GM12891 (cell line): Measurements from ENCODE around the gene WNT2B.

ENCODE experiments used
- DNase-seq: peaks from one replicate; pipeline ENCODE4 v3.0.0; 2011; ENCODE audit warnings: low spot score; ENCODE audit not compliant: insufficient read length
- FAIRE-seq: peaks from 2 replicates; lab custom pipeline; 2011; peaks lifted over from hg19 to GRCh38; lab: Jason Lieb, UNC
- PAX5 ChIP-seq: IDR thresholded peaks from 2 replicates; pipeline ENCODE4 v1.6.1; 2011; ENCODE audit warnings: low read length, moderate library complexity, mild to moderate bottlenecking; ENCODE audit not compliant: insufficient read depth, severe bottlenecking
- POLR2A ChIP-seq: IDR thresholded peaks from 2 replicates; pipeline ENCODE4 v1.6.1; 2011; ENCODE audit warnings: low read depth, low read length, control low read depth
- POLR2AphosphoS5 ChIP-seq: IDR thresholded peaks from 2 replicates; pipeline ENCODE4 v1.6.1; 2011; ENCODE audit warnings: low read depth, low read length, control low read depth
- POU2F2 ChIP-seq: IDR thresholded peaks from 2 replicates; pipeline ENCODE4 v1.6.1; 2011; ENCODE audit warnings: low read depth, mild to moderate bottlenecking, control low read depth, low read length, moderate library complexity
- SPI1 ChIP-seq: IDR thresholded peaks from 2 replicates; pipeline ENCODE4 v1.6.1; 2011; ENCODE audit warnings: low read depth, low read length, control low read depth
- TAF1 ChIP-seq: IDR thresholded peaks from 2 replicates; pipeline ENCODE4 v1.6.1; 2011; ENCODE audit warnings: low read depth, low read length, control low read depth

WNT2B gene

GRCh38 chr1:112504001-112504660 lies 4.6 kb upstream of the WNT2B start:
- FAIRE-seq (no peak), DNase-seq (no peak)
- TF ChIP-seq SPI1 (no peak), POU2F2 (no peak), POLR2AphosphoS5 (no peak), TAF1 (no peak), POLR2A (no peak), PAX5 (no peak)

GRCh38 chr1:112504661-112505399 lies 3.9 kb upstream of the WNT2B start:
- no peak for FAIRE-seq
- no peak for DNase-seq
- TF ChIP-seq POU2F2 (no peak), PAX5 (no peak), TAF1 (no peak), POLR2A (no peak), POLR2AphosphoS5 (no peak), SPI1 (no peak)

- FAIRE-seq (no peak), DNase-seq (no peak)
- TF ChIP-seq SPI1 (no peak), POLR2AphosphoS5 (no peak), TAF1 (no peak)
Observed at GRCh38 chr1:112505400-112505785, 3.4 kb upstream of the WNT2B start.

- DNase-seq (no peak), FAIRE-seq (no peak)
- TF ChIP-seq POLR2AphosphoS5 (no peak), TAF1 (no peak), POU2F2 (no peak), POLR2A (no peak), SPI1 (no peak), PAX5 (no peak)
Observed at GRCh38 chr1:112505878-112506277, 2.9 kb upstream of the WNT2B start.

- DNase-seq (no peak), FAIRE-seq (no peak)
- no peak for TF ChIP-seq POU2F2
- TF ChIP-seq POLR2A = no peak
- no peak for TF ChIP-seq SPI1
- TF ChIP-seq POLR2AphosphoS5 = no peak
Observed at GRCh38 chr1:112506306-112506705, 2.5 kb upstream of the WNT2B start.

GRCh38 chr1:112506731-112507130 lies 2.0 kb upstream of the WNT2B start:
- TF ChIP-seq TAF1 (no peak), POU2F2 (no peak), POLR2A (no peak), SPI1 (no peak), PAX5 (no peak), POLR2AphosphoS5 (no peak)
- FAIRE-seq (no peak), DNase-seq (no peak)

- TF ChIP-seq SPI1 (no peak), POU2F2 (no peak), PAX5 (no peak)
- FAIRE-seq (no peak), DNase-seq (no peak)
Observed at GRCh38 chr1:112507336-112507735, 1.4 kb upstream of the WNT2B start.

GRCh38 chr1:112507921-112508277 lies 866 bp upstream of the WNT2B start:
- FAIRE-seq = no peak
- no peak for TF ChIP-seq POLR2AphosphoS5
- TF ChIP-seq POU2F2 = no peak
- no peak for TF ChIP-seq POLR2A
- no peak for TF ChIP-seq PAX5
- TF ChIP-seq TAF1 = no peak
- peak; percentile 45 for DNase-seq

GRCh38 chr1:112509005-112509659 lies 367 bp downstream of the WNT2B start:
- DNase-seq (peak; percentile 46), FAIRE-seq (no peak)
- TF ChIP-seq POLR2AphosphoS5 = no peak
- TF ChIP-seq TAF1 = no peak
- TF ChIP-seq POU2F2 = no peak
- TF ChIP-seq POLR2A = no peak
- no peak for TF ChIP-seq PAX5
- no peak for TF ChIP-seq SPI1
